ENCODE results near the gene EXTL1. TPM values are rescaled to one million over a fixed set of nuclear protein-coding genes. Genes with fewer than 3 reads are reported as not detected.
A peak's percentile ranks its signal among the peaks of the same experiment; 100 is the strongest.

EXTL1 gene
- total RNA-seq, 2 experiments from 2014 or later = not detected

GRCh38 chr1:26032656-26033357, 11.2 kb downstream of the EXTL1 start:
- ATAC-seq = no peak
- Mint-ChIP-seq H3K4me3 (no peak overlapping the region), H3K4me1 (peaks cover 8% of the 10 kb centered on the region), H3K27ac (no peak overlapping the region), H3K36me3 (no peaks in the 10 kb centered on the region), H3K27me3 (peaks cover 12% of the 10 kb centered on the region), H3K9me3 (ENCODE audit: low read depth) (no peaks in the 10 kb centered on the region)
- DNase-seq = no peak
- CTCF ChIA-PET = interaction anchor here (0.7 to 0.8 kb wide), 2 partner anchors 112 to 137 kb away, joined by 3 read pairs; partner anchors contain the start of gene ZNF593

GRCh38 chr1:26034504-26035202, 13.1 kb downstream of the EXTL1 start:
- Mint-ChIP-seq H3K27me3 (peaks cover 12% of the 10 kb centered on the region), H3K4me1 (peaks cover 8% of the 10 kb centered on the region), H3K4me3 (peak overlapping the region; percentile 89), H3K9me3 (ENCODE audit: low read depth) (no peaks in the 10 kb centered on the region), H3K27ac (no peak overlapping the region), H3K36me3 (no peaks in the 10 kb centered on the region)
- CTCF ChIA-PET = interaction anchor here (0.6 to 4.3 kb wide), 25 partner anchors 10 to 383 kb away, joined by 3 to 34 read pairs (median 3); partner anchors contain the start of genes C1orf232, CEP85, EXTL1 and PAFAH2
- ATAC-seq (no peak), DNase-seq (no peak)

DNA sequence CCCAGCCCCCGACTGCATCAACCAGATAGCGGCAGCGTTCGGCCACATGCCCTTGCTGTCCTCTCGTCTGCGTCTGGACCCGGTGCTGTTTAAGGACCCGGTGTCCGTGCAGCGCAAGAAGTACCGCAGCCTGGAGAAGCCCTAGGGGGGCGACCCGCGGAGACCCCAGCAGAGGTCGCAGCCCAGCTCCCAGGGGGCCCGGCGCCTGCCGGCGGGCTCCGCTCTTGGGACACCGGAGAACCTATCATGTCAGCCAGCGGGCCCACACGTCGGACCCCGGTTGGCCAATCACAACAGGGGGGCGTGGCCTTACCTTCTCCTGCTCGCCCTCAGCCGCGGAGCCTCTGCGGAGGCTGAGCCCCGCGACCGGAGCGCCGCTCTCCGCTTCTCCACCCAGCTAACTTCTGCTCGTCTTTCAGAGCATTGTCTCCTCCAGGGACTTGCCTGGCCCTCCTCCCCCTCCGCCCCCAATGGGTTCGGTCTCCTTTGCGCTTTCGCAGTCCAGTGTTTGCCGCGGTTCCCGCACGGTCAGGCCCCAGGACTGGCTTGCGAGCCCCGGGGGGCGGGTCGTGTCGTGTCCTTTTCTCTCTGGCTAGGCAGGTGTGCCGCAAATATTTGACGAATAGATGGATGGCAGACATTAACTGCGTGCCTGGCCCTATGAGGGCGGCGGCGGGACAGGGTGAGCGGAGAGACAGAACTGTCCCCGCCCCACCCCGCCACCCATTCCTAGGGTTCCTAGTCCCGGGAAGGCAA, 13.8 kb downstream of the EXTL1 start:
- CTCF ChIA-PET = interaction anchor here (0.6 to 4.3 kb wide), 33 partner anchors 9 to 382 kb away, joined by 3 to 34 read pairs (median 4); partner anchors contain the start of genes C1orf232, CEP85, PAFAH2 and PAQR7
- peak; percentile 98 for ATAC-seq
- peaks cover 8% of the 10 kb centered on the region for H3K4me1 Mint-ChIP-seq
- H3K36me3 Mint-ChIP-seq = no peaks in the 10 kb centered on the region
- peak; percentile 96 for DNase-seq
- peaks cover 15% of the 10 kb centered on the region for H3K27me3 Mint-ChIP-seq
- peak overlapping the region; percentile 89 for H3K4me3 Mint-ChIP-seq
- no peaks in the 10 kb centered on the region for H3K9me3 Mint-ChIP-seq (ENCODE audit: low read depth)
- H3K27ac Mint-ChIP-seq = peak overlapping the region; percentile 59

GRCh38 chr1:26035959-26036755, 14.6 kb downstream of the EXTL1 start:
- peak; percentile 70 for ATAC-seq
- H3K9me3 Mint-ChIP-seq (ENCODE audit: low read depth) = no peaks in the 10 kb centered on the region
- DNase-seq = peak; percentile 79
- peak overlapping the region; percentile 89 for H3K4me3 Mint-ChIP-seq
- peaks cover 8% of the 10 kb centered on the region for H3K4me1 Mint-ChIP-seq
- CTCF ChIA-PET = interaction anchor here (0.6 to 4.3 kb wide), 31 partner anchors 8 to 381 kb away, joined by 3 to 34 read pairs (median 5); partner anchors contain the start of genes C1orf232, PAQR7, PDIK1L and ZNF593
- H3K27ac Mint-ChIP-seq = no peak overlapping the region
- no peaks in the 10 kb centered on the region for H3K36me3 Mint-ChIP-seq
- peaks cover 15% of the 10 kb centered on the region for H3K27me3 Mint-ChIP-seq

- H3K27ac Mint-ChIP-seq = no peak overlapping the region
- no peak overlapping the region for H3K4me3 Mint-ChIP-seq
- no peaks in the 10 kb centered on the region for H3K36me3 Mint-ChIP-seq
- H3K27me3 Mint-ChIP-seq = peaks cover 15% of the 10 kb centered on the region
- ATAC-seq (no peak), DNase-seq (no peak)
- CTCF ChIA-PET = interaction anchor here (0.8 to 4.3 kb wide), 29 partner anchors 10 to 380 kb away, joined by 3 to 34 read pairs (median 5); partner anchors contain the start of genes C1orf232, PAFAH2, PAQR7 and PDIK1L
- H3K4me1 Mint-ChIP-seq = peaks cover 8% of the 10 kb centered on the region
- no peaks in the 10 kb centered on the region for H3K9me3 Mint-ChIP-seq (ENCODE audit: low read depth)
Measured at GRCh38 chr1:26036756-26037281, 15.2 kb downstream of the EXTL1 start.

- no peak for ATAC-seq
- Mint-ChIP-seq H3K27me3 (peaks cover 21% of the 10 kb centered on the region), H3K27ac (no peak overlapping the region), H3K4me3 (no peak overlapping the region), H3K36me3 (no peaks in the 10 kb centered on the region), H3K4me1 (peaks cover 8% of the 10 kb centered on the region), H3K9me3 (ENCODE audit: low read depth) (no peaks in the 10 kb centered on the region)
- DNase-seq = no peak
- CTCF ChIA-PET = interaction anchor here (1.1 to 4.3 kb wide), 3 partner anchors 40 to 107 kb away, joined by 3 to 34 read pairs (median 3); partner anchors contain the start of gene PAFAH2
Measured at GRCh38 chr1:26037904-26038303, 16.3 kb downstream of the EXTL1 start.

- DNase-seq = no peak
- Mint-ChIP-seq H3K4me1 (peaks cover 8% of the 10 kb centered on the region), H3K4me3 (no peak overlapping the region), H3K36me3 (no peaks in the 10 kb centered on the region), H3K9me3 (ENCODE audit: low read depth) (no peaks in the 10 kb centered on the region), H3K27ac (no peak overlapping the region), H3K27me3 (peaks cover 26% of the 10 kb centered on the region)
- CTCF ChIA-PET = interaction anchor here (1.2 to 4.3 kb wide), 4 partner anchors 8 to 379 kb away, joined by 3 to 34 read pairs (median 3); no protein-coding TSS in a partner anchor
- ATAC-seq = no peak
Measured at GRCh38 chr1:26038477-26038876, 16.9 kb downstream of the EXTL1 start.

DNA sequence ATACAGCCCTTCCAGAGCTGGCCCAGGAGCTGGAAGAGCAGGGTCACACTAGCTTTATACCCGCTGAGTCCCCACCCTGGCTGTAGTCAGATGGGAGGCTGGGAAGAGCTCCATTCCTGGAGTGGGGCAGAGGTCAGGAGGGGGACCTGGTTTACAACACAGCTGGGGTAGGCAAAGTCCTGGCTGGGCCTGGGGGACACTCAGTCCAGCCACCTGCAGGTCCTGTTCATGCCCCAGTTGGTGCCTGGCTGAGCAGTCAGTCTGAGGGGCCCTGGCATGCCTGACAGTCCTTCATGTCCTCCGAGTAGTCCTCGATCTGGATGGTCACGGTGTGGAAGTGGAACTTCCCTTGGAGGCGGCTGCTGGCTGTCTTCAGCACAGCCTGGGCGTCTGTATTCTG, 17.3 kb downstream of the EXTL1 start:
- CTCF ChIA-PET = interaction anchor here (0.8 to 1.2 kb wide), 4 partner anchors 9 to 378 kb away, joined by 3 read pairs; no protein-coding TSS in a partner anchor
- Mint-ChIP-seq H3K36me3 (no peaks in the 10 kb centered on the region), H3K4me3 (no peak overlapping the region), H3K27me3 (peaks cover 29% of the 10 kb centered on the region), H3K27ac (no peak overlapping the region), H3K9me3 (ENCODE audit: low read depth) (no peaks in the 10 kb centered on the region), H3K4me1 (peaks cover 8% of the 10 kb centered on the region)
- no peak for DNase-seq
- no peak for ATAC-seq

- DNase-seq = no peak
- H3K36me3 Mint-ChIP-seq = no peaks in the 10 kb centered on the region
- ATAC-seq = no peak
- no peak overlapping the region for H3K27ac Mint-ChIP-seq
- CTCF ChIA-PET = interaction anchor here (1.1 kb wide), 1 partner anchor 104 kb away, joined by 6 read pairs; no protein-coding TSS in a partner anchor
- H3K4me1 Mint-ChIP-seq = no peaks in the 10 kb centered on the region
- no peak overlapping the region for H3K4me3 Mint-ChIP-seq
- peaks cover 35% of the 10 kb centered on the region for H3K27me3 Mint-ChIP-seq
- H3K9me3 Mint-ChIP-seq (ENCODE audit: low read depth) = no peaks in the 10 kb centered on the region
Measured at GRCh38 chr1:26041401-26041800, 19.8 kb downstream of the EXTL1 start.

DNA sequence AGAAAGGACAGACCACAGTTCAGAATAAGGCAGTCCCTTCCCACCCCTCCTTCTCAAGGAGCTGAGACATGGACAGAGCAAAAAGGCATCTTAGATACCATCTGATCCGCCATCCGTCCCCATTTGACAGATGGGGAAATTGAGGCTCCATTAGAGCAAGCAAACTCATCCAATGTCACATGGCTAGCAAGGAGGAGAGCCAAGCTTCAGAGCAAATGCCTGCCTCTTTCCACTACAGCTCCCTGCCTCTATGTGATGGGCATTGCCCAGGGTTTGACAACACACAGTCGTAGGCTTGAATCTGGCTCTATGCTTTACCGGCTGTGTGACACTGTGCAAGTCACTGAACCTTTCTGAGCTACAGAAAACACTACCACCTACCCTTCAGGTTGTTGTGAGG, 20.4 kb downstream of the EXTL1 start:
- DNase-seq (no peak), ATAC-seq (no peak)
- Mint-ChIP-seq H3K4me3 (no peak overlapping the region), H3K4me1 (no peaks in the 10 kb centered on the region), H3K27me3 (peaks cover 41% of the 10 kb centered on the region), H3K27ac (no peak overlapping the region), H3K36me3 (no peaks in the 10 kb centered on the region), H3K9me3 (ENCODE audit: low read depth) (no peaks in the 10 kb centered on the region)
- CTCF ChIA-PET = no interaction called here

DNA sequence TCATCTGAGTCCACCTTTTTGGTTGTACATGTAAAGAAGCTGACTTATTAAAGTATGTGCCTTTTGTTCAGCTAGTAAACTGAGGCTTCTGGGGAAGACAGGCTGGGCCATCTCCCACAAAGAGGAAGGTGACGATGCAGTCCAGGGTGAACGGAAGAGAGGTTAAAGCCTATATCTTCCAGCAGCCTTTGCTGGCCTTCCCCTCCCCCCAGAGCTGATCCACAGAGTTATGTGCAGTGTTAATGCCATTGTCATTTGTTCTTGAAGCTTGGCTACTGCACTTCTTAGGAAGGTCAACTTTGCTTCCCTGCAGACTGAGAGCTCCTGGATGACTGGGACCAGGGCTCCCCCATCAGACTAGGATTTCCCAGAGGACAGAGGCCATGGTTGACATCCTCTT, 22.2 kb downstream of the EXTL1 start:
- Mint-ChIP-seq H3K36me3 (no peaks in the 10 kb centered on the region), H3K4me1 (no peaks in the 10 kb centered on the region), H3K9me3 (ENCODE audit: low read depth) (no peaks in the 10 kb centered on the region), H3K27ac (no peak overlapping the region), H3K27me3 (peaks cover 57% of the 10 kb centered on the region), H3K4me3 (no peak overlapping the region)
- CTCF ChIA-PET = interaction anchor here (0.9 to 2.9 kb wide), 3 partner anchors 9 to 277 kb away, joined by 3 to 13 read pairs (median 5); no protein-coding TSS in a partner anchor
- no peak for DNase-seq
- ATAC-seq = no peak

GRCh38 chr1:26044414-26044813, 22.8 kb downstream of the EXTL1 start:
- CTCF ChIA-PET = interaction anchor here (1.2 to 2.9 kb wide), 2 partner anchors 9 to 17 kb away, joined by 5 to 13 read pairs; no protein-coding TSS in a partner anchor
- no peak for DNase-seq
- ATAC-seq = no peak
- H3K4me3 Mint-ChIP-seq = no peak overlapping the region
- H3K36me3 Mint-ChIP-seq = no peaks in the 10 kb centered on the region
- no peaks in the 10 kb centered on the region for H3K9me3 Mint-ChIP-seq (ENCODE audit: low read depth)
- peaks cover 64% of the 10 kb centered on the region for H3K27me3 Mint-ChIP-seq
- H3K27ac Mint-ChIP-seq = no peak overlapping the region
- no peaks in the 10 kb centered on the region for H3K4me1 Mint-ChIP-seq

All from activated CD8-positive, alpha-beta memory T cell treated with anti-CD3 and anti-CD28 coated beads, Interleukin-2, amount 10 ng/mL, durations not matched to agents 7 days and 5 days (primary cell).